HG03196 (cell line): ENCODE results near the gene SCFD1.
"Not testable (repeated sequence)": the region's sequence is repeated elsewhere in the genome, so short reads cannot be mapped to it uniquely, and the experiment has no call there.

Experiments used
- ATAC-seq: cut with Tn5 transposase; IDR thresholded peaks from one replicate; pipeline ENCODE4 v1.9.1; 2021; ENCODE audit not compliant: unreplicated experiment

Gene SCFD1

DNA sequence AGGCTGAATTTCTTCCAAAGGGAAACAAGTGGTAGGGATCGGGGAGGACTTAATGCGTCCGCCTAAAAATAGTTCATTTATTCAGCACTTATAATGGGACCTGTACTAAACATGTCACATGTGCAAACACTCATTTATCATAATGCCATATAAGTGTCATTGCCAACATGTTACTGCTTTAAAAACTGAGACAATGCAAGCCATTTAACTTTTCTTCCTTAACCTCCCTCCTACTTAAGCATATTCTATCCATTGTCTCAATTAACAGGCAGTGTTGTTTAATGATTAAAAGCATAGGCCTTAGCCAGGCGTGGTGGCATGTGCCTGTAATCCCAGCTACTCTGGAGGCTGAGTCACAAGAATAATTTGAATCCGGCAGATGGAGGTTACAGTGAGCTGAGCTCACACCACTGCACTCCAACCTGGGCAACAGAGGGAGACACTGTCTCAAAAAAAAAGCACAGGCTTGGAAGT lies 13.5 kb upstream of the SCFD1 start:
- no peak for ATAC-seq

DNA sequence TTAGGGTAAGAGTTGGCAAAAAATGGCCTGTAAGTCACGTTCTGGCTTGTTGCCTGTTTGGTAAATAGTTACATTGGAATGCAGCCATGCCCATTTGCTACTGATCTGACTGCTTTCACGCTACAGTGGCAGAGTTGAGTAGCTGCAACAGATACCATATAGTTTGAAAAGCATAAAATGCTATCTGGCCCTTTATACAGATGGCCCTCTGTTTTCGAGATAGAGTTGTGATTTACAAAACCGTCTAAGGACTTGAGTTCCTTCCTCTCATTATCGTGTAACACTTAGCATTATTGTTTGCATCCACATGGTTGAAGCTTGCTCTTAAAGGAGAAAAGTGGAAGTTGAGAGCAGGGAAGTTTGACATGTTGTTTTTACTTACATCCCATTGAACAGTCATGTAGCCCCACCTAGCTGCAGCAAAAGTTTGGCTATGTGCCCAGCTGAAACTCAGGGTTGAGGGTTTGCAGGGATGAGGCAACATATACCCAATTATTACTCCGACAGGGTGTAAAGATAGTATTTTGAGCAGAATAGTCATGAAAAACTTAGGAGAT lies 11.3 kb upstream of the SCFD1 start:
- no peak for ATAC-seq

- no peak for ATAC-seq
These were observed 8.0 kb upstream of the SCFD1 start for GRCh38 chr14:30614155-30614554.

DNA sequence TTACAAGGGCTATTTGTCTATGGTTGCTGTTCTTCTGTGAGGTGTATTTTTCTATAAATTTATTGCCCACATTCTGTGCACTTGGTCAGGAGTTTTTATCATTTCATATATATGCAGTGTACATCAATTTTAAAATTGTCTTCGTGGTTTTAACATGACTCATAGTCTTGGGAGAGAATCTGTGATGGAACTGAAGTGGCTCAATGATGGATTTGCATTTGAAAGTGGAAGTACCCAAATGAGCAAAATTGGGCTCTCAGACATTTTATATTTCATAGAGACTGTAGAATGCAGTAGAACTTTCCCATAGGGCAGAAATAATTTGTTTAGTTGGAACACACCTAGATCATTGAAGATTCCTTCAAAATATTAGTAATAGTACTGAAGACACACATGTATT lies 1.9 kb upstream of the SCFD1 start:
- peak; percentile 52 for ATAC-seq

- ATAC-seq, result no peak
These were observed 672 bp upstream of the SCFD1 start for GRCh38 chr14:30621354-30621939.

GRCh38 chr14:30623412-30624131 lies 1.5 kb downstream of the SCFD1 start:
- no peak for ATAC-seq

GRCh38 chr14:30624132-30624423 lies 2.0 kb downstream of the SCFD1 start:
- ATAC-seq, result no peak

GRCh38 chr14:30625533-30625932 lies 3.4 kb downstream of the SCFD1 start:
- ATAC-seq, result no peak

GRCh38 chr14:30629432-30629831 lies 7.3 kb downstream of the SCFD1 start:
- ATAC-seq, result not testable (repeated sequence)

DNA sequence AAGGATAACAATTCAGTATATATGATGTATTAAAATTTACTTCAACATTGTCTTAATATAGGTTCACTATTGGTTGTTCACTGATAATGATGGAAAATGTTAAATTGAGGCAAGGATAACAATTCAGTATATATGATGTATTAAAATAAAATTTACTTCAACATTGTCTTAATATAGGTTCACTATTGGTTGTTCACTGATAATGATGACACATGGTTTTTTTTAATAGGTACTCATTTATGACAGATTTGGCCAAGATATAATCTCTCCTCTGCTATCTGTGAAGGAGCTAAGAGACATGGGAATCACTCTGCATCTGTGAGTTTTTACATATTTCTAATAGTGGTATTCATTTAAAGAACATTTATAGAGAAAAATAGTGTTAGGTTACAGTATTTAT lies 8.1 kb downstream of the SCFD1 start:
- no peak for ATAC-seq

GRCh38 chr14:30632730-30633129 lies 10.6 kb downstream of the SCFD1 start:
- ATAC-seq, result no peak

DNA sequence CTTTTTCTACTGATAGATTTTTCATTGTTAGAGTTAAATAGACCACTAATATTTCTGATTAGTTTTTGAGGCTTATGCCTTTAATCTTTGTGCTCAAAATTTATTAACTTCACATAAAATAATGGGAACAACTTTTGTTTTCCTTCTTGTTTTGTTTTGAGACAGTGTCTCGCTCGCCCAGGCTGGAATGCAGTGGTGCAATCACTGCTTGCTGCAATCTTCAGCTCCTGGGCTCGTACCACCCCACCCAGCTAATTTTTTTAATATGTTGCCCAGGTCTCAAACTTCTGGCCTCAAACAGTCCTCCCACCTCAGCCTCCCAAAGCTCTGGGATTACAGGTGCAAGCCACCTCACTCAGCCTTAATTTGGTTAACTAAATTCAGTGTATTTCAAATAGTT lies 16.8 kb downstream of the SCFD1 start:
- no peak for ATAC-seq

DNA sequence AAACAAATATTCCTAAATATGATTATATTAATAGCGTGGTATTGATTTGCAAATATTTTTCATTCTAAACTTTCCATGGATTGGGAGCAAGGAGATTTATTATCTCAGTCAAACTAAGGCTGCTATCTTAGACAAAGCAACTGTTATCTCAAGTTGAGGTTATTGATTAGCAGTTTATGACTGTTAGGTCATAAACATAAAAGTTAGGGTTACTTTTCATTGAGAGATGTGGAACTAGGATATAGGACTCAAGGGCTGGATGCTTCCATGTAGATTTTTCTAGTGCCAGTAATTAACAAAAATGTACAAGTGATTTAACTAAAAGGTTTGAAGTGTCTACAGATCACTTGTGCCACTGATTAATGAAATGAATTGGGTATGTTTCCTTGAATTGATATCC lies 19.1 kb downstream of the SCFD1 start:
- no peak for ATAC-seq

- not testable (repeated sequence) for ATAC-seq
These were observed 22.3 kb downstream of the SCFD1 start for GRCh38 chr14:30644462-30644861.

GRCh38 chr14:30645600-30645999 lies 23.5 kb downstream of the SCFD1 start:
- ATAC-seq, result no peak

- ATAC-seq, result no peak
These were observed 26.4 kb downstream of the SCFD1 start for GRCh38 chr14:30648471-30648870.

DNA sequence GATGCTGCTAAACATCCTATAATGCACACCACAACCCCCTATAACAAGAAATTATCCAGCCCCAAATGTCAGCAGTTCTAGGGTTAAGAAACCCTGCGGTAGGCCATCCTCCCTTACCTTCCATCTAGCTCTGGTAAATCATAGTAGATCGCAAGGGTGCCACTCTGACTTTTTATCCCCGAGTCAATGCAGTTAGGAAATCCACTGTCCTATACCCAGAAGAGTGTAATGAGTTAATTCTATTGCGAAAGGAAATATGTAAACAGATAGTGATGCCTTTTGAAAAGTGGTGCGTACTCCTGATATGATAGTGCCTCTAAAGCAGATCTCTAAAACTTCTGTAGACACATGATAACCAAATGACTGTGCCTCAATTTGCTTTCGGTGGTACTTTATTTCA lies 29.8 kb downstream of the SCFD1 start:
- ATAC-seq, result no peak

- ATAC-seq, result no peak
These were observed 33.0 kb downstream of the SCFD1 start for GRCh38 chr14:30655124-30655523.

DNA sequence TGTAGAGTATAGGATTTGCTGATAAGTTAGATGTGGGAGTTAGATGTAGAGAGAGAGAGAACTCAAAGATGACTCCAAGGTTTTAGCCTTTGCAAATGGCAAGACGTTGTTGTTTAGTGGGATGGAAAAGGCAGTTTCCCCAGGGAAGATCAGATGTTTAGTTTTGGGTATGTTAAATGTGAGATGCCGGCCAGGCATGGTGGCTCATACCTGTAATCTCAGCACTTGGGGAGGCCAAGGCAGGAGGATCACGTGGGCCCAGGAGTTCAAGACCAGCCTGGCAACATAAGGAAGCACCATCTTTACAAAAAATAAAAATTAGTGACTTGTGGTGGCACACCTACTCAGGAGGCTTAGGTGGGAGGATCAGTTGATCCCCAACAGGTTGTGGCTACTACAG lies 33.5 kb downstream of the SCFD1 start:
- ATAC-seq, result no peak

DNA sequence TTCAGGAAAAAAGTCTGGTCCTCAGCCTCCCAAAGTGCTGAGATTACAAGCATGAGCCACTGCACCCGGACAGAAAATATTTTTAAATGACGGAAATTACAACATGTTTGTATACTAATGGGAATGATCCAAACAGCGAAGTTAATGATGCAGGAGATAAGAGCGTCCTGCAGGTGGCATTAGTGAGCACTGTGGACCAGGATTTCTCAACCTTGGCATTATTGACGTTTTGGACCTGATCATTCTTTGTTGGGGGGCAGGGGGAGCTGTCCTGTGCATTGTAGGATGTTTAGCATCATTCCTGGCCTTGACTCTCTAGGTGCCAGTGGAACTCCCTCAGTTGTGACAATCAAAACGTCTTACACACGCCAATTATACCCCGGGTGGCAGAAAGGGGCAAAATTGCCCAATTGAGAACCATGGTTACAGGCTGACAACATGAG lies 34.1 kb downstream of the SCFD1 start:
- no peak for ATAC-seq

DNA sequence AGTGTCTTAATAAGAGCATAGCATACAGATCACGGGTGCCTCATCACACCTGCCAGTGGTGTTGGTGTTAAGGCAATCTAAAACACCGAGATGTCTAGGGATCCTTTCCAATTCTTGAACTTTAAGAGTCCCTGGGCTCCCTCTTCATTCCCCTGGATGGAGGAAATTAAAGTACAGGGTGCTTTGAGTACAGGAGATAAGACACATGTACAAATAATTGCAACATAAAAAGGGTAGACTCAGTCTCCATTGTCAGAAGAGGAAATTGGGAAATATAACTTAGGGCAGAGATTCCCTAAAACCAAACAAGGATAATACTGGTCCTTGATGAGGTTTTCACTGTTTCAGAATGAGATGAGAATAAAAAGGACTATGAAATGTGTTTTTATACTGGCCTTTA lies 34.9 kb downstream of the SCFD1 start:
- ATAC-seq, result no peak

GRCh38 chr14:30657606-30658163 lies 35.6 kb downstream of the SCFD1 start:
- ATAC-seq, result no peak
